Erythroblast (primary cell): Measurements from ENCODE around the gene GNAO1.

Experiments used
- GATA1 ChIP-seq: IDR thresholded peaks from 2 replicates; pipeline ENCODE4 v1.6.1; 2011; ENCODE audit warnings: low read depth, mild to moderate bottlenecking, control low read depth, low read length, moderate library complexity
- POLR2A ChIP-seq: IDR thresholded peaks from 2 replicates; pipeline ENCODE4 v1.6.1; 2011; ENCODE audit warnings: mild to moderate bottlenecking, low read length

DNA sequence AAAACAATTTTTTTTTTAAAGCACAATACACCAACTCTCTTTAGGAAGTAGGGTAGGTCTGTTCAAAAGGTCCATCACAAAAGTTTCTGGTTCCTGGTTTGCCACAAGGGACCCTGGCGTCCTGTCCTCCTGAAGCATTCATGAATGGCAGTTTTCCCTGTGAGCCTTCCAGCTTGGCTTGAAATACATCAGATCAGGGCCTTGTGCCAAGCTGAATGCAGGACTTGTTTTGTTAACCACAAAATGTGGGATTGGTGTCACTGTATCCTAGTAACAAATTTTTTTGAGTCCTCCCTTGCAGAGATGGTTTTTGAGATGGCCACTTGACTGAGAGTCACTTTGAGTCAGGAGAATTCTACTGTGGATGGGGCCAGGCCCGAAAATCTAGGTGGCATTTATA, 3.9 kb downstream of the GNAO1 start:
- TF ChIP-seq POLR2A (no peak), GATA1 (no peak)
